ENCODE measurements around the gene RAD51B.

DNA sequence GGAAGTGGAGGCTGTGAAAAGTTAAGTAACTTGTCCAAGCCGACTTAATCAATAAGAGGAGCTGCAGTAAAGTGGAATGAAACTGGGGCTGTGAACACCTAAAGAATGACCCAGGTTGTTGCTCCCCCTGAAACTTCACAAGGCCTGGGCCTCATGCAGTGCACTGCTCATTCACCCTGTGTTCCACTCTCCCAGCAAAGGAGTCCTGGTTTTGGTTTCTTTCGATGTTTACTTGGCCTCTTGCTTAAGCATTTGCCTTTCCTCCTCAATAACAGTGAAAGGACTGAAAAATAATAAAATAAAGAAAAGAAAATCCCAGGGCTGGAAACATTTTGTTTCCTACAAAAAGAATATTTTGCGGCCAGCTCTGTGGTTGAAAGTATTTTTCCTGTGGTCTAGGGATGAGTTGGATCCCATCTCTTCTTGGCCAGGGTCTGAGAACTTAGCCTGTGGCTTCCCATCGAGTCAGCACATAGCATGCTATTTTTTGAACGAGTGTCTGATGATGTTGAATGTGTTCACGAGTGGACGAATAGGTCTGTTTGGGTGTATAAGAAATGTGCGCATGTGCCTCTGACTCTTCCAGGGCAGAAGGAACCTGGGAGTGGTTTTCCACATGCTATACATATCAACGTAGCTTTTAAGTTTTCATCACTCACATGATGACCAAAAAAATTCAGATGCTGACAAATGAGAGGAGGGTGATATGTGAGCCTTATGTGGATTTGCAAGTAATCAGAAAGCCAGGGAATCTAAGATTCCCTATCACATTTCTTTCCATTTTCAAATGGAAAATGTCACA lies 623.5 kb downstream of the RAD51B start:
- TF ChIP-seq, protein P1, sequence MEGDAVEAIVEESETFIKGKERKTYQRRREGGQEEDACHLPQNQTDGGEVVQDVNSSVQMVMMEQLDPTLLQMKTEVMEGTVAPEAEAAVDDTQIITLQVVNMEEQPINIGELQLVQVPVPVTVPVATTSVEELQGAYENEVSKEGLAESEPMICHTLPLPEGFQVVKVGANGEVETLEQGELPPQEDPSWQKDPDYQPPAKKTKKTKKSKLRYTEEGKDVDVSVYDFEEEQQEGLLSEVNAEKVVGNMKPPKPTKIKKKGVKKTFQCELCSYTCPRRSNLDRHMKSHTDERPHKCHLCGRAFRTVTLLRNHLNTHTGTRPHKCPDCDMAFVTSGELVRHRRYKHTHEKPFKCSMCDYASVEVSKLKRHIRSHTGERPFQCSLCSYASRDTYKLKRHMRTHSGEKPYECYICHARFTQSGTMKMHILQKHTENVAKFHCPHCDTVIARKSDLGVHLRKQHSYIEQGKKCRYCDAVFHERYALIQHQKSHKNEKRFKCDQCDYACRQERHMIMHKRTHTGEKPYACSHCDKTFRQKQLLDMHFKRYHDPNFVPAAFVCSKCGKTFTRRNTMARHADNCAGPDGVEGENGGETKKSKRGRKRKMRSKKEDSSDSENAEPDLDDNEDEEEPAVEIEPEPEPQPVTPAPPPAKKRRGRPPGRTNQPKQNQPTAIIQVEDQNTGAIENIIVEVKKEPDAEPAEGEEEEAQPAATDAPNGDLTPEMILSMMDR (IDR thresholded peaks at IDR 0.05; ENCODE audit: insufficient read depth, low read length), result no peak
- TF ChIP-seq POLR2AphosphoS5 (IDR thresholded peaks at IDR 0.05; ENCODE audit: low read depth) (no peak), GABPA (IDR thresholded peaks at IDR 0.05; ENCODE audit: low read depth) (no peak), SPI1 (IDR thresholded peaks at IDR 0.05; ENCODE audit: borderline replicate concordance, low read depth) (no peak)
- TF ChIP-seq, protein P2, sequence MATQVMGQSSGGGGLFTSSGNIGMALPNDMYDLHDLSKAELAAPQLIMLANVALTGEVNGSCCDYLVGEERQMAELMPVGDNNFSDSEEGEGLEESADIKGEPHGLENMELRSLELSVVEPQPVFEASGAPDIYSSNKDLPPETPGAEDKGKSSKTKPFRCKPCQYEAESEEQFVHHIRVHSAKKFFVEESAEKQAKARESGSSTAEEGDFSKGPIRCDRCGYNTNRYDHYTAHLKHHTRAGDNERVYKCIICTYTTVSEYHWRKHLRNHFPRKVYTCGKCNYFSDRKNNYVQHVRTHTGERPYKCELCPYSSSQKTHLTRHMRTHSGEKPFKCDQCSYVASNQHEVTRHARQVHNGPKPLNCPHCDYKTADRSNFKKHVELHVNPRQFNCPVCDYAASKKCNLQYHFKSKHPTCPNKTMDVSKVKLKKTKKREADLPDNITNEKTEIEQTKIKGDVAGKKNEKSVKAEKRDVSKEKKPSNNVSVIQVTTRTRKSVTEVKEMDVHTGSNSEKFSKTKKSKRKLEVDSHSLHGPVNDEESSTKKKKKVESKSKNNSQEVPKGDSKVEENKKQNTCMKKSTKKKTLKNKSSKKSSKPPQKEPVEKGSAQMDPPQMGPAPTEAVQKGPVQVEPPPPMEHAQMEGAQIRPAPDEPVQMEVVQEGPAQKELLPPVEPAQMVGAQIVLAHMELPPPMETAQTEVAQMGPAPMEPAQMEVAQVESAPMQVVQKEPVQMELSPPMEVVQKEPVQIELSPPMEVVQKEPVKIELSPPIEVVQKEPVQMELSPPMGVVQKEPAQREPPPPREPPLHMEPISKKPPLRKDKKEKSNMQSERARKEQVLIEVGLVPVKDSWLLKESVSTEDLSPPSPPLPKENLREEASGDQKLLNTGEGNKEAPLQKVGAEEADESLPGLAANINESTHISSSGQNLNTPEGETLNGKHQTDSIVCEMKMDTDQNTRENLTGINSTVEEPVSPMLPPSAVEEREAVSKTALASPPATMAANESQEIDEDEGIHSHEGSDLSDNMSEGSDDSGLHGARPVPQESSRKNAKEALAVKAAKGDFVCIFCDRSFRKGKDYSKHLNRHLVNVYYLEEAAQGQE (IDR thresholded peaks at IDR 0.05; ENCODE audit: insufficient replicate concordance, low read depth), result no peak

Data from HL-60 (cell line).